GM12801 (cell line): ENCODE results near the gene CNOT8.

ENCODE experiments used
- TF ChIP-seq, protein P1 (sequence below): IDR thresholded peaks from one replicate; pipeline ENCODE4 v1.5.1; 2011; ENCODE audit warnings: control low read depth; ENCODE audit not compliant: insufficient read length; ENCODE audit errors: extremely low read depth

CNOT8 gene

DNA sequence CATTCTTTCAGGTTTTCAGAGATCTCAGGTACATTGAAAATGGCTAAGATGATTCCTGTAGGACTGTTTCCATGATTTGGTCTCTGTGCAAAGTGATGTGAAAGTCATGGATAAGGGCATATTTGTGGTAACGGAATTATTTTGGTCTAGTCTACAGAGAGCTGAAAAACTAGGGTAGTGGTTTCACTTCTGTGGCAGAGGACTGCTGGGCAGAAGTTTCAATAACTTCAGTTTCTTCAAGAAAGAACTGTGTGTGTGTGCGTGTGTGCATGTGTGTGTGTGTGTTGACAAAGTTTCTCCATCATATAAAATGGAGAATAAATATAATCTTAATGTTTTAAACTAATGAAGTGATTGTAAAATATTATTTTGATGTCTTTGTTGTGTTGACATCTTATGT, 4.3 kb downstream of the CNOT8 start:
- TF ChIP-seq, protein P1, sequence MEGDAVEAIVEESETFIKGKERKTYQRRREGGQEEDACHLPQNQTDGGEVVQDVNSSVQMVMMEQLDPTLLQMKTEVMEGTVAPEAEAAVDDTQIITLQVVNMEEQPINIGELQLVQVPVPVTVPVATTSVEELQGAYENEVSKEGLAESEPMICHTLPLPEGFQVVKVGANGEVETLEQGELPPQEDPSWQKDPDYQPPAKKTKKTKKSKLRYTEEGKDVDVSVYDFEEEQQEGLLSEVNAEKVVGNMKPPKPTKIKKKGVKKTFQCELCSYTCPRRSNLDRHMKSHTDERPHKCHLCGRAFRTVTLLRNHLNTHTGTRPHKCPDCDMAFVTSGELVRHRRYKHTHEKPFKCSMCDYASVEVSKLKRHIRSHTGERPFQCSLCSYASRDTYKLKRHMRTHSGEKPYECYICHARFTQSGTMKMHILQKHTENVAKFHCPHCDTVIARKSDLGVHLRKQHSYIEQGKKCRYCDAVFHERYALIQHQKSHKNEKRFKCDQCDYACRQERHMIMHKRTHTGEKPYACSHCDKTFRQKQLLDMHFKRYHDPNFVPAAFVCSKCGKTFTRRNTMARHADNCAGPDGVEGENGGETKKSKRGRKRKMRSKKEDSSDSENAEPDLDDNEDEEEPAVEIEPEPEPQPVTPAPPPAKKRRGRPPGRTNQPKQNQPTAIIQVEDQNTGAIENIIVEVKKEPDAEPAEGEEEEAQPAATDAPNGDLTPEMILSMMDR: no peak

DNA sequence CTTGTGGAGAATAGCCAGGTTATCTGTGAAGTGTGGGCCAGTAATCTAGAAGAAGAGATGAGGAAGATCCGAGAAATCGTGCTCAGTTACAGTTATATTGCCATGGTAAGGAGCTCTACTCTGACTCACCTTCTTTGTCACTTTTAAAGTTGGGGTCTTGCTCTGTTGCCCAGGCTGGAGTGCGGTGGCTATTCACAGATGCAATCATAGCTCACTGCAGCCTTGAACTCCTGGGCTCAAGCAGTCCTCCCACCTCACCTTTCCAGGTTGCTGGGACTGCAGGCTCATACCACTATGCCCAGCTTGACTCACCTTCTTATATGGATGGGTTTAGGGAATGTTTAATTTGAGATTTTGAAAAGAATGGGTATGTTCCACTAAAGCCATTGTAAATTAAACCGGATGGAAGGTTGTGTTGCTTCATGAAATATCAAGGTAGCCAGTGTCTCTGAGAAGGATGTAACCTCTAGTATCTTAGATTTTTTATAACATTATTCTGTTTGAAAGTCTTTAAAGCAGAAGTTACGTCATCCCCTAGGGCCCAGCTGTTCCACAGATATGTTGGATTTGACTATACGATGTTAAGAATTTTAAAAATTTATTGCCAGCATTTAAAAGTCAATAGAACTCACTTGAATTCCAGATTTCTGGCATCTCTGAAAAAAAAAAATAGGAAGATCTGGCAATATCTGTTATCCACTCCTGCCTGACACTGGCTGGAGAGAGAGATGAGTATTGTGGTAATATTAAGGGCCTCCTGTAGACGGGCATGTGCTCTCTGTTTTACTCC, 5.1 kb downstream of the CNOT8 start:
- TF ChIP-seq, protein P1: no peak

DNA sequence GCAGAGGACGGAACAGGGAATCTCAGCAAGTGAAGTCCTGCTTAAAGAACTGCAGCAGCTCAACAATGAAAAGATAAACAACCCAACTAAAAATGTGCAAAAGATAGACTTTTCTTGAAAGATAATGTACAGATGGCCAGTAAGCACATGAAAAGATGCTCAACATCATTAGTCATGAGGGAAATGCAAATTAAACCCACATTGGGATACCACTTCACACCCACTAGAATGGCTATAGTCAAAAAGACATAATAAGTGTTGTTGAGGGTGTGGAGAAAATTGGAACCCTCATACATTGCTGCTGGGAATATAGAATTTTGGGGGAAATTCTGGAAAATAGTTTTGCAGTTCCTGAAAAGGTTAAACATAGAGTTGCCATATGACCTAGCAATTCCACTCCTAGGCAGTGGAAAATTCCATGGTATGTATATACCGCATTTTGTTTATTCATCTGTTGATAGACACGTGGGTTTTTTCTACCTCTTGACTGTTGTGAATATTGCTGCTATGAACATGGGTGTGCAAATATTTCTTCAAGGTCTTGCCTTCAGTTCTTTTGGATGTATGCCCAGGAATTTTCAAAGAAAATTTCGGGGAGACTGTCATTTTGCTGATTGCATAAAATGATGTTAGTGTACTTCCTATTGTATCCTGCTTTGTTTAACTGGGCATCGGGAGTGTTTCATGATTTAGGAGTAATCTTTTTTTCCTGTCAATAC, 7.2 kb downstream of the CNOT8 start:
- TF ChIP-seq, protein P1: no peak

DNA sequence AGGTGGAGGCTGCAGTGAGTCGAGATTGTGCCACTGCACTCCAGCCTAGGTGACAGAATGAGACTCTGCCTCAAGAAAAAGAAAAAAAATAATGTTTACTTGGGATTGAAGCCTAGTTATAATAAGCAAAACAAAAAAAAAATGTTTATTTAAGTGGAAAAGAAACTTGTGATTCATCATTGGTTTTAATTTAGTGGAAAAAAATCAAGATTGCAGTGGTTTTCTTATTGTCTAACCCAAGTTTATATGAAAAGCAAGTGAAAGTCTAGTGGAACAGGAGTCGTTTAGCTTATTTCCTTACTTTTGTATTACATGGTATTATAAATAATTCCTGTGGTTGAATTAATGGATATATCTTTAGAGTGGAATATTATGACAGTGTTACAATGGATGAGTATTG, 8.4 kb downstream of the CNOT8 start:
- TF ChIP-seq, protein P1: no peak

DNA sequence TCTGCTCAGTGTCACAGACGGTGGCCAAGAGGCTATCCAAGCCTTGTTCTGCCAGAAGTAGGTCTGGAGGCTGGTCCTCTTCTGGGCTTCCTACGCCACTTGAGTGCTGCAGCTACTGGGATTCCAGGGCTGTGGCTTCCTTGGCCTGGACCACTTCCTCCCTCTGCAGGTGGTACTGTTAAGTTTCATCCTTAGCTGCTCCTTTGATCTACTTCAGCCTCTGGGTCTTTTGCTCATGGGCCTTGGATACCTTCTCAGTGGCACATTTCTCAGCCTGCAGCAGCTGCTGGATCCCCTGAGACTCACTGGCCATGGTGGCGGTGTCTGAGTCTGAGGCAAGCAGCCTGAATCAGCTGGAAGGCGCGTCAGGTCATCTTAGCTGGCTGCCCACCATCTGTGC, 10.3 kb downstream of the CNOT8 start:
- TF ChIP-seq, protein P1: no peak

DNA sequence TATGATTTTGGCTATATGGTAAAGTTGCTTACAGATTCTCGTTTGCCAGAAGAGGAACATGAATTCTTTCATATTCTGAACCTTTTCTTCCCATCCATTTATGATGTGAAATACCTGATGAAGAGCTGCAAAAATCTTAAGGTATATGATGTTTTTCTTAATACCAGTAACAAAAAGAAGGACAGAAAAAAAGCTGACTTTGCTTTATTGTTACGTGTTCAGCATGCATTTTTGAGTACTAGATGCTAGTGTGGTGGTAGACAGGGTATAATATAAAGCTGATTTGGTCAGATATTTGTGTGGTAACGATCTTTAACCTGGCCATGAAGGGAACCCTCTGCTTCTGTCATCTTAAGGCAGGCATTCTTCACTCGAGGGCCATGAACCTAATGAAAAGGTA, 13.3 kb downstream of the CNOT8 start:
- TF ChIP-seq, protein P1: no peak

DNA sequence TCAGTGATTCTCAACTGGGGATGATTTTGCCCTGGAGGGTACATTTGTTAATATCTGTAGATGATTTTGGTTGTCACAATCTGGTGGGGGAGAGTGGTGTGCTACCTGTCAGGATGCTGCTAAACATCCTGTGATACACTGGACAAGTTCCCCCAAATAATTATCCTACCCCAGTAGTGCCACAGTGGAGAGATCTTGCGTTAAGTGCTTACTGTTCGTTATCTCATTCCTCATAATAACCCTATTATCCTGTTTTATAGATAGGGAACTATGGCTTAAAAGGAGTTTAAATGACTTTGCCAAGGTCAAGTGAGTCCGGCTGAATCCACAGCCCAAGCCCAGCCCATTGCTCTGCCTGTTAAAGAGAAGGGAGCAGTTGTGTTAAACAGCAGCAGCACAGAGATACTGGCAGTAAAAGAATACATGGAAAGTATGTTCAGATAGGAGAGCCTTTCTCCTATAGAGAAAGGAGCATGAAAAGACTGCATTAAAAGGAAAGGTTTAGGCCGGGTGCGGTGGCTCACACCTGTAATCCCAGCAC, 15.4 kb downstream of the CNOT8 start:
- TF ChIP-seq, protein P1: no peak
